ENCODE data around the gene LRSAM1.

DNA sequence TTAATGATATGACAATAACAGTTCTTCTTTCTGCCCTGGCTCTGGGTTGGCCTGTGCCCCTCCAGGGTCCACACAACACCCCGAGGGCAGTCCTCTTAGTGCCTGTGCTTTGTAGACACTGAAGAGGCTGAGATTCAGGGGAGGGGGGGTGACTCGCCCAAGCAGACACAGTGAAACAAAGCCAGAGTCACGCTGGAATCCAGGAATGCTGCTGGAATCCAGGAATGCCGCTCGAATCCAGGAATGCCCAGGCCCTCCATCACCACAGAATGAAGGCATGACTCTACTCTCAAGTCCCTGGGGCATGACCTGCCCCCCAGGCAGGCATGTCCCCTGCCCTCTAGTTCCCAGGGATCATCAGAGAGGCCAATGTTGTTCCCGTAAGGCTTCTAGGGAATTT is 73.1 kb downstream of the LRSAM1 start:
- TF ChIP-seq, protein P1, sequence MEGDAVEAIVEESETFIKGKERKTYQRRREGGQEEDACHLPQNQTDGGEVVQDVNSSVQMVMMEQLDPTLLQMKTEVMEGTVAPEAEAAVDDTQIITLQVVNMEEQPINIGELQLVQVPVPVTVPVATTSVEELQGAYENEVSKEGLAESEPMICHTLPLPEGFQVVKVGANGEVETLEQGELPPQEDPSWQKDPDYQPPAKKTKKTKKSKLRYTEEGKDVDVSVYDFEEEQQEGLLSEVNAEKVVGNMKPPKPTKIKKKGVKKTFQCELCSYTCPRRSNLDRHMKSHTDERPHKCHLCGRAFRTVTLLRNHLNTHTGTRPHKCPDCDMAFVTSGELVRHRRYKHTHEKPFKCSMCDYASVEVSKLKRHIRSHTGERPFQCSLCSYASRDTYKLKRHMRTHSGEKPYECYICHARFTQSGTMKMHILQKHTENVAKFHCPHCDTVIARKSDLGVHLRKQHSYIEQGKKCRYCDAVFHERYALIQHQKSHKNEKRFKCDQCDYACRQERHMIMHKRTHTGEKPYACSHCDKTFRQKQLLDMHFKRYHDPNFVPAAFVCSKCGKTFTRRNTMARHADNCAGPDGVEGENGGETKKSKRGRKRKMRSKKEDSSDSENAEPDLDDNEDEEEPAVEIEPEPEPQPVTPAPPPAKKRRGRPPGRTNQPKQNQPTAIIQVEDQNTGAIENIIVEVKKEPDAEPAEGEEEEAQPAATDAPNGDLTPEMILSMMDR (IDR thresholded peaks at IDR 0.05; ENCODE audit: low read length) = no peak
- no peak for TF ChIP-seq EZH2 (optimal IDR thresholded peaks at IDR 0.05; ENCODE audit: low read depth, low read length)

Measured in MM.1S (cell line).